Liver (tissue), 9 donors: ENCODE results near the gene LBHD1. TPM values are rescaled to one million over a fixed set of nuclear protein-coding genes. Genes with fewer than 3 reads are reported as not detected.
"Not testable (repeated sequence)": the region's sequence is repeated elsewhere in the genome, so short reads cannot be mapped to it uniquely, and the experiment has no call there.

ENCODE experiments used
- DNase-seq: peaks from one replicate; pipeline ENCODE4 v3.0.0-alpha.2; 2017; ENCODE audit warnings: low spot score
- H3K27ac ChIP-seq, 2 donors: one replicate each; pipeline ENCODE4 v1.7.0; 2013; ENCODE audit warnings: inconsistent platforms in 2 of 2, low read length in 2 of 2, control low read depth in 1 of 2, low read depth in 1 of 2, mild to moderate bottlenecking in 1 of 2
- H3K27me3 ChIP-seq, 4 donors: one replicate each; pipeline versions ENCODE4 v1.6.1 to v1.7.0; 2013; ENCODE audit warnings: low read length in 3 of 4, inconsistent platforms in 1 of 4, mild to moderate bottlenecking in 1 of 4, moderate library complexity in 1 of 4; ENCODE audit not compliant: control insufficient read depth in 4 of 4, insufficient read depth in 4 of 4
- H3K36me3 ChIP-seq, 4 donors: one replicate each; pipeline versions ENCODE4 v1.6.1 to v1.7.0; 2013; ENCODE audit warnings: low read length in 3 of 4, mild to moderate bottlenecking in 3 of 4, low read depth in 1 of 4, moderate library complexity in 1 of 4; ENCODE audit not compliant: control insufficient read depth in 4 of 4, insufficient read depth in 3 of 4
- H3K4me1 ChIP-seq, 4 donors: one replicate each; pipeline versions ENCODE4 v1.6.1 to v1.7.0; 2013; ENCODE audit warnings: low read length in 3 of 4, mild to moderate bottlenecking in 3 of 4, moderate library complexity in 1 of 4; ENCODE audit not compliant: control insufficient read depth in 4 of 4, insufficient read depth in 4 of 4
- H3K4me3 ChIP-seq, 3 donors: one replicate each; pipeline versions ENCODE4 v1.6.1 to v1.7.0; 2013; ENCODE audit warnings: low read length in 3 of 3, control low read depth in 1 of 3, low read depth in 1 of 3, mild to moderate bottlenecking in 1 of 3
- H3K9ac ChIP-seq, 2 donors: one replicate each; pipeline ENCODE4 v1.7.0; 2013; ENCODE audit warnings: low read length in 2 of 2, mild to moderate bottlenecking in 2 of 2, moderate library complexity in 2 of 2, control low read depth in 1 of 2, low read depth in 1 of 2
- H3K9me3 ChIP-seq, 4 donors: one replicate each; pipeline versions ENCODE4 v1.6.1 to v1.7.0; 2013; ENCODE audit warnings: low read length in 3 of 4; ENCODE audit not compliant: control insufficient read depth in 4 of 4
- EGR1 ChIP-seq, 2 donors: IDR thresholded peaks; 2 replicates each; pipeline ENCODE4 v1.6.1; 2016 to 2018; ENCODE audit warnings: antibody characterized with exemption in 2 of 2, low read depth in 2 of 2
- FOXA1 ChIP-seq: IDR thresholded peaks from 2 replicates; pipeline ENCODE4 v1.6.1; 2016; ENCODE audit warnings: antibody characterized with exemption
- FOXA2 ChIP-seq: IDR thresholded peaks from 2 replicates; pipeline ENCODE4 v1.6.1; 2016; ENCODE audit warnings: antibody characterized with exemption
- GABPA ChIP-seq, 2 donors: IDR thresholded peaks in 1 of 2; conservative IDR thresholded peaks in 1 of 2; 2 replicates each; pipeline ENCODE4 v1.6.1; 2016; ENCODE audit warnings: antibody characterized with exemption in 2 of 2, mild to moderate bottlenecking in 1 of 2, moderate library complexity in 1 of 2
- HNF4G ChIP-seq: IDR thresholded peaks from 2 replicates; pipeline ENCODE4 v1.6.1; 2016; ENCODE audit warnings: antibody characterized with exemption
- JUND ChIP-seq, 2 donors: IDR thresholded peaks; 2 replicates each; pipeline ENCODE4 v1.6.1; 2016; ENCODE audit warnings: antibody characterized with exemption in 2 of 2
- NR2F2 ChIP-seq: IDR thresholded peaks from 2 replicates; pipeline ENCODE4 v1.6.1; 2016; ENCODE audit warnings: antibody characterized with exemption
- RAD21 ChIP-seq, 2 donors: IDR thresholded peaks; 2 replicates each; pipeline ENCODE4 v1.6.1; 2016; ENCODE audit warnings: antibody characterized with exemption in 2 of 2, mild to moderate bottlenecking in 2 of 2
- RXRA ChIP-seq, 2 donors: IDR thresholded peaks; 2 replicates each; pipeline ENCODE4 v1.6.1; 2017 to 2018; ENCODE audit warnings: antibody characterized with exemption in 2 of 2, mild to moderate bottlenecking in 1 of 2
- SP1 ChIP-seq: IDR thresholded peaks from 2 replicates; pipeline ENCODE4 v1.6.1; 2018; ENCODE audit warnings: antibody characterized with exemption, mild to moderate bottlenecking
- TAF1 ChIP-seq: conservative IDR thresholded peaks from 2 replicates; pipeline ENCODE4 v1.6.1; 2016; ENCODE audit warnings: antibody characterized with exemption, mild to moderate bottlenecking
- YY1 ChIP-seq: IDR thresholded peaks from 2 replicates; pipeline ENCODE4 v1.6.1; 2016; ENCODE audit warnings: antibody characterized with exemption, mild to moderate bottlenecking
- WGBS: extraction: QIAGEN DNeasy Blood & Tissue Kit; methylation state at CpG from one replicate; pipeline ENCODE4 v1.1.7; 2013; 5-methylcytosine and 5-hydroxymethylcytosine counted together
- polyA plus RNA-seq, 2 donors: library from polyadenylated mRNA; stranded (reverse) in 1 of 2; unstranded in 1 of 2; fragments of 200-250 nt in 1 of 2; fragments of >200 nt in 1 of 2; fragmentation: Nextera tagmentation in 1 of 2; extraction: Ambion mirVana in 1 of 2; gene quantifications; one replicate each; pipeline versions ENCODE4 v1.2.1 to v1.2.3, GENCODE V29; 2013 to 2015
- total RNA-seq, 2 donors: library from RNA; depleted of rRNA; stranded (reverse); fragments of >200 nt; gene quantifications; one replicate each; pipeline ENCODE4 v1.2.3, GENCODE V29; 2014
- TF ChIP-seq, protein P1 (sequence below): IDR thresholded peaks from 2 replicates; pipeline ENCODE4 v1.6.1; 2016; ENCODE audit warnings: antibody characterized with exemption
- TF ChIP-seq, protein P2 (sequence below): IDR thresholded peaks from 2 replicates; pipeline ENCODE4 v1.6.1; 2016; ENCODE audit warnings: antibody characterized with exemption
- TF ChIP-seq, protein P3 (sequence below): IDR thresholded peaks from 2 replicates; pipeline ENCODE4 v1.6.1; 2016; ENCODE audit warnings: antibody characterized with exemption, mild to moderate bottlenecking
- donor health status: healthy.
- donor health status: healthy.
- donor health status: healthy.
- donor health status: healthy.
- donor health status: healthy.

LBHD1 gene
- total and polyA plus RNA-seq, 4 donors: 1.6 to 4.4 (median 3.4) TPM

DNA sequence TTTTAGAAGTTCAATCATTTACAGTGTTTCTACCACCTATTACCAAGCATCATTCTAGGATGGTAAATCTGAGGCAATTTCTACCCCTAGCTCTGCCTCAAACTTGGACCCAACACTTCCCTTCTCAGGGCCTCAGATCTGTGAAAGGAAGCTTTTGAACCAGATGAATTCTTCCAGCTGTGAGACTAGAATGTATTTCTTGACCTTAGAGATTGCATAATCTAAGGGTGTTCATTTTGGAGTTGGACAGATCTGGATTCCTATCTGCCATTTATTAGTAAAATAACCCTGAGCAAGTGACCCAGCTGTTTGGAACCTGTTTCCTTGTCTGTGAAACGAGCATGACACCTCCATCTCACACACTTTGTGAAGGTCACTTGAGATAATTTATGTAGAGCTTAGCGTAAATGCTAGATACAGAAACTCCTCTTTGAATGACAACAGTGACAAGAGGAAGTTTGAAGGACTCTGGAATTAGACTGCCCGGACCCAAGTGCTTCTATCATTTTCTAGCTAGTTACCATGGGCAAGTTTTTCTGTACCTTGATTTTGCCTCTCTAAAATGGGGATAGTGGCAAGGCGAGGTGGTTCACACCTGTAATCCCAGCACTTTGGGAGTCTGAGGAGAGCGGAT, 15.2 kb downstream of the LBHD1 start (continued):
- TF ChIP-seq, protein P1, sequence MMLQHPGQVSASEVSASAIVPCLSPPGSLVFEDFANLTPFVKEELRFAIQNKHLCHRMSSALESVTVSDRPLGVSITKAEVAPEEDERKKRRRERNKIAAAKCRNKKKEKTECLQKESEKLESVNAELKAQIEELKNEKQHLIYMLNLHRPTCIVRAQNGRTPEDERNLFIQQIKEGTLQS: no peak
- TF ChIP-seq JUND (IDR thresholded peaks at IDR 0.05) (no peak), FOXA1 (no peak)

DNA sequence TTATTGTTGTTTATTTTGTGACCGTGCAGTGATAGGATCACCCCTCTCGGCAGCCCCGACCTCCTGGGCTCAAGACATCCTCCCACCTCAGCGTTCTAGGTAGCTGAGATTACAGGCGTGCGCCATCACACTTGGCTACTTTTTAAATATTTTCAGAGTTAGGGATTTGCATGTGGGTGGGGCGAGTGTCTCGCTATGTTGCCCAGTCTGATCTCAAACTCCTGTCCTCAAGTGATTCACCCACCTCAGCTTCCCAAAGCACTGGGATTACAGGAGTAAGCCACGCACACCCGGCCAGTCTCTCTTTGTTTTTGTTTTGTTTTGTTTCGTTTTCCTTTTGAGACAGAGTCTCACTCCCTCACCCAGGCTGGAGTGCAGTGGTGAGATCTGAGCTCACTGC, 17.8 kb downstream of the LBHD1 start:
- no peak overlapping the region for H3K27ac ChIP-seq
- peaks cover 2 to 16% (median 12%) of the 10 kb centered on the region in 4 donors for H3K4me1 ChIP-seq
- 89% methylated on average over 11 of the region's 11 CpGs for WGBS
- no peaks in the 10 kb centered on the region for H3K9me3 ChIP-seq
- DNase-seq: no peak
- H3K36me3 ChIP-seq: peaks cover 0 to 6% (median 3%) of the 10 kb centered on the region in 4 donors
- no peak overlapping the region for H3K4me3 ChIP-seq
- no peak overlapping the region for H3K9ac ChIP-seq
- TF ChIP-seq, protein P1: no peak
- TF ChIP-seq RAD21 (IDR thresholded peaks at IDR 0.05): no peak
- H3K27me3 ChIP-seq: no peaks in the 10 kb centered on the region

DNA sequence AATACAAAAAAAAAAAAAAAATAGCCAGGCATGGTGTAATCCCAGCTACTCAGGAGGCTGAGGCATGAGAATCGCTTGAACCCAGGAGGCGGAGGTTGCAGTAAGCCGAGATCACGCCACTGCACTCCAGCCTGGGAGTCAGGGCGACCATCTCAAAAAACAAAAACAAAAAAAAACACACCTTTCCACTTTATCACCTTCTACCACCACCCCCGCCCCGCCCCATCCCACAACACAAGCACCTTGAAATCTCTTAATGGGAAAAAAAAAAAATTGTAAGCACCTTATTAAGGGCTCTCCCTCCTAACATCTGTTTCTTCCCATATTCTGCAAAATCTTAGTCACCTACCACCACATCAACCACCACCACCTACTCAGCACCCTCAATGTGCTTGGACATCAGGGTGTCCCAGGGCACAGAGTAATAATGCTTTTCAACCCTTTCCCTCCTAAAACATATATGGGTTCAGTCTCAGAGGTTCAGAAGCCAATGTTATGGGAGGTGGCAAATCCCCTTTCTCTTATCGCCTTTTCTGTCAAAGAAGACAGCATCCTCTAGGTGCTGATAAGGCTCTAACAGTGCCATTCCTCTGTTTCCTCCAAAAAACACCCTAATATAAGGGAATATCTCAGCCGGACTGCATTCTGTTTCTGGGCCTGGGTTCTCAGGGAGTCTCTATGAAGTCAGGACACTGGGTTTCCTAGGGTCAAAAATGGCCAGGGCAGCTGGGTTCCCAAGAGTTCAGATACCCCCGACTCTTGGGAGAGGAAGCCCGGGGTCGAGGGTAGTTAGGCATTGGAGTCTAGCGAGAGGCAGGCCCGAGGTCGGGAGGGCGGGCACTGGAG, 19.7 kb downstream of the LBHD1 start:
- H3K9me3 ChIP-seq: no peaks in the 10 kb centered on the region
- no peak for TF ChIP-seq YY1
- no peak for TF ChIP-seq FOXA2
- TF ChIP-seq HNF4G: no peak
- WGBS: 36% methylated on average over 16 of the region's 16 CpGs
- DNase-seq: no peak
- peak overlapping the region; percentile 75 to 89 (median 80) for H3K4me3 ChIP-seq
- H3K4me1 ChIP-seq: peaks cover 4 to 24% (median 20%) of the 10 kb centered on the region in 4 donors
- no peaks in the 10 kb centered on the region for H3K27me3 ChIP-seq
- H3K36me3 ChIP-seq: peaks cover 0 to 12% (median 4%) of the 10 kb centered on the region in 4 donors
- peak overlapping the region; percentile 51 to 96 for H3K9ac ChIP-seq
- peak overlapping the region; percentile 90 to 92 for H3K27ac ChIP-seq

DNA sequence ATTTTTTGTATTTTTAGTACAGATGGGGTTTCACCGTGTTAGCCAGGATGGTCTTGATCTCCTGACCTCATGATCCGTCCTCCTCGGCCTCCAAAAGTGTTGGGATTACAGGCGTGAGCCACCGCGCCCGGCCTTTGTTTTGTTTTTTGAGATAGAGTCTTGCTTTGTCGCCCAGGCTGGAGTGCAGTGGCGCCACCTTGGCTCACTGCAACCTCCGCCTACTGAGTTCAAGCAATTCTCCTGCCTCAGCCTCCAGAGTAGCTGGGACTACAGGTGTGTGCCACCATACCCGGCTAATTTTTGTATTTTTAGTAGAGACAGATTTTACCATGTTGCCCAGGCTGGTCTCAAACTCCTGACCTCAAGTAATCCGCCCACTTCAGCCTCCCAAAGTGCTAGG, 21.8 kb downstream of the LBHD1 start:
- not testable (repeated sequence) for H3K4me3 ChIP-seq, H3K27ac ChIP-seq, H3K9me3 ChIP-seq, H3K9ac ChIP-seq, DNase-seq, H3K27me3 ChIP-seq
- Histone ChIP-seq H3K4me1 (peaks cover 6 to 35% (median 31%) of the 10 kb centered on the region in 4 donors), H3K36me3 (peaks cover 0 to 12% (median 4%) of the 10 kb centered on the region in 4 donors)
- WGBS: 95% methylated on average over 12 of the region's 12 CpGs

DNA sequence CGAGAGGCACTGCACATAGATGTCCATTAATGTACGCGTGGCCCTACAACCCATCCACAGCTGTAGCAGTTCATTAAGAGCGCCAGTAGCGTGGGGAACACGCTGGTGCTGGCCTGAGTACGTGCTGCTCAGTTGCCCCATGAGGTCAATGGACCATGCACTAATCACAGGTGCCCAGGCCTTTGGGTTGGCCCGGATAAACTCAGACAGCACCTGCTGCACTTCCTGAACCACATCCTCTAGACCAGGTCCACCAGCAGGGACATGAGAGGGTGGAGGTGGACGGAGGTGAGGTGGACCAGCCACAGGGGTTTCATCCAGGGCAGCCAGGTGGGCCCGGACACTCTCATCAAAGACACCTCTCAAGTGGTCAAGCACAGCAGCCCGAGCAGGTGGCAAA, 22.6 kb downstream of the LBHD1 start:
- Histone ChIP-seq H3K36me3 (peaks cover 0 to 12% (median 4%) of the 10 kb centered on the region in 4 donors), H3K4me1 (peaks cover 6 to 39% (median 37%) of the 10 kb centered on the region in 4 donors)
- no peak for TF ChIP-seq EGR1 (IDR thresholded peaks at IDR 0.05; ENCODE audit: low read depth in 2 of 2)
- TF ChIP-seq SP1: no peak
- no peak for TF ChIP-seq TAF1
- TF ChIP-seq FOXA1: no peak
- TF ChIP-seq YY1: no peak
- no peak for TF ChIP-seq RXRA (IDR thresholded peaks at IDR 0.05)
- TF ChIP-seq, protein P1: no peak
- no peak for TF ChIP-seq FOXA2
- no peak for TF ChIP-seq GABPA (IDR thresholded peaks at IDR 0.05 in 1 of 2, conservative IDR thresholded peaks at IDR 0.05 in 1 of 2)
- TF ChIP-seq RAD21 (IDR thresholded peaks at IDR 0.05): no peak
- TF ChIP-seq, protein P2, sequence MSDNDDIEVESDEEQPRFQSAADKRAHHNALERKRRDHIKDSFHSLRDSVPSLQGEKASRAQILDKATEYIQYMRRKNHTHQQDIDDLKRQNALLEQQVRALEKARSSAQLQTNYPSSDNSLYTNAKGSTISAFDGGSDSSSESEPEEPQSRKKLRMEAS: no peak
- TF ChIP-seq, protein P3, sequence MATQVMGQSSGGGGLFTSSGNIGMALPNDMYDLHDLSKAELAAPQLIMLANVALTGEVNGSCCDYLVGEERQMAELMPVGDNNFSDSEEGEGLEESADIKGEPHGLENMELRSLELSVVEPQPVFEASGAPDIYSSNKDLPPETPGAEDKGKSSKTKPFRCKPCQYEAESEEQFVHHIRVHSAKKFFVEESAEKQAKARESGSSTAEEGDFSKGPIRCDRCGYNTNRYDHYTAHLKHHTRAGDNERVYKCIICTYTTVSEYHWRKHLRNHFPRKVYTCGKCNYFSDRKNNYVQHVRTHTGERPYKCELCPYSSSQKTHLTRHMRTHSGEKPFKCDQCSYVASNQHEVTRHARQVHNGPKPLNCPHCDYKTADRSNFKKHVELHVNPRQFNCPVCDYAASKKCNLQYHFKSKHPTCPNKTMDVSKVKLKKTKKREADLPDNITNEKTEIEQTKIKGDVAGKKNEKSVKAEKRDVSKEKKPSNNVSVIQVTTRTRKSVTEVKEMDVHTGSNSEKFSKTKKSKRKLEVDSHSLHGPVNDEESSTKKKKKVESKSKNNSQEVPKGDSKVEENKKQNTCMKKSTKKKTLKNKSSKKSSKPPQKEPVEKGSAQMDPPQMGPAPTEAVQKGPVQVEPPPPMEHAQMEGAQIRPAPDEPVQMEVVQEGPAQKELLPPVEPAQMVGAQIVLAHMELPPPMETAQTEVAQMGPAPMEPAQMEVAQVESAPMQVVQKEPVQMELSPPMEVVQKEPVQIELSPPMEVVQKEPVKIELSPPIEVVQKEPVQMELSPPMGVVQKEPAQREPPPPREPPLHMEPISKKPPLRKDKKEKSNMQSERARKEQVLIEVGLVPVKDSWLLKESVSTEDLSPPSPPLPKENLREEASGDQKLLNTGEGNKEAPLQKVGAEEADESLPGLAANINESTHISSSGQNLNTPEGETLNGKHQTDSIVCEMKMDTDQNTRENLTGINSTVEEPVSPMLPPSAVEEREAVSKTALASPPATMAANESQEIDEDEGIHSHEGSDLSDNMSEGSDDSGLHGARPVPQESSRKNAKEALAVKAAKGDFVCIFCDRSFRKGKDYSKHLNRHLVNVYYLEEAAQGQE: no peak
- TF ChIP-seq HNF4G: no peak
- no peak for TF ChIP-seq NR2F2

More for the DNA sequence above, 22.6 kb downstream of the LBHD1 start:
- Histone ChIP-seq H3K4me3 (no peak overlapping the region), H3K9ac (no peak overlapping the region), H3K27me3 (no peaks in the 10 kb centered on the region), H3K27ac (no peak overlapping the region), H3K9me3 (no peaks in the 10 kb centered on the region)
- no peak for DNase-seq
- 88% methylated on average over 11 of the region's 11 CpGs for WGBS
